ENCODE results near the gene ENTHD1.
"Not testable (repeated sequence)": the region's sequence is repeated elsewhere in the genome, so short reads cannot be mapped to it uniquely, and the experiment has no call there.

The ENTHD1 gene

DNA sequence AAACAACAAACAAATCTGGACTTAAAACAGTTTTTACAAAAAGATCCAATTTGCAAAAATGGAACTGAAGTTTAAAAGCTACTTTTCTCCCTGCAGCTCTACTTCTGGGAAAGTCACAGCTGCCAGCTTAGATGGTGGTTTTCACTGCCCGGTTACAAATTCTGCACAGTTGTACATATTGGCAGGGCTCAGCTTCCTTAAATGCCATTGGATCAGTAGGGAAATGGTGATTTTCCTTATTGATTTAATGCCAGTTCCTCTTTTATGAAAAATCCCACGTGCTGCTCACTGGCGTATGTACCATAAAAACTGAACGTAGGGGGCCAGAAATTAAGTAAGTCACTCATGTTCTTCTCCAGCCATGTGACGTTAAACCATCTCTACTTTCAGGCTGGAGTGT lies 30.1 kb upstream of the ENTHD1 start:
- no peak for DNase-seq

DNA sequence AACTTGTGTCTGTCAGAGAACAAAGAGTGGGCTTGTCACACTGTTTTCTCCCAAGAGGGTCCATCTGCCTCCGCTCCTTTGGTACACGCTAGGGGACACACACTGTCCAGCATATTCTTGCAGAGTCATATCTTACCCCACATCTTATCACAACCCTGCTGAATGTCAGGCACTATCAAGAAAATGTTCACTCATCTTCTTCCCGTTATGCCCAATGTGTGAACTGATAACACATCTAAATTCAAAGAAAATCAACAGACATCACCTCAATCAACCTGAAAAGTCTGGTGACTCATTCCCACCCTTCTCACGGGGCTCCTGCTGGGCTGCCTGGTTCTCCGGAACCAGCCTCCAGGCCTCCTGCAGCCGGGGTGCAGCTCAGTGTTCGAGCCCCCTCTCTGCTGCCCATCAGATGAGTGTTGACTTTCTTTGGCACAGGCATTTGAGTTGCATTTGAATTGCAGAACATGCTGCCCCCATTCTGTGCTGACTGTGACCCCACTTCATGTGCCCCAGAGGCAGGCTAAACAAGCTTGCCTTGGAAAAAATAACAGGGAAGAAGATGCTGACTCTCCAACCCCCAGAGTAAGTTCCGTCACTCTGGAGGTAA lies 26.7 kb upstream of the ENTHD1 start:
- no peak for DNase-seq

GRCh38 chr22:39917776-39918495 lies 24.4 kb upstream of the ENTHD1 start:
- no peak for DNase-seq

GRCh38 chr22:39917197-39917643 lies 23.7 kb upstream of the ENTHD1 start:
- no peak for DNase-seq

GRCh38 chr22:39916496-39916895 lies 22.9 kb upstream of the ENTHD1 start:
- DNase-seq, result no peak

- DNase-seq, result no peak
Observed at GRCh38 chr22:39915295-39915726, 21.8 kb upstream of the ENTHD1 start.

DNA sequence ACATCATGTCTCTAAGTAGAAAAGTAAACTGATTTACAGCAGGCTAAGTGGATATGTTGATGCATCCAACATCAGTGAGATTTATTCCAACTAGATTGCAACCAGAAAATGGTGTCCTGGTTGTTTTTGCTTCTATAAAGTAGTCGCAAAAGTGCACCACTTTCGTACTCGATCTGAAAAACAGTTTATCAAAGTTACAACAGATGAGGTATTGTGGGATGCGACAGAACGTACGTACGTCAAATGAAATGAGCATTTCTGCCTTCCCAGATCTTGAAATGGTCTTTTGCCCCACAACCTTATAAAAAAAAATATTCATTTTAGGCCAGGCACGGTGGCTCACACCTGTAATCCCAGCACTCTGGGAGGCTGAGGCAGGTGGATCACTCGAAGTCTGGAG lies 21.0 kb upstream of the ENTHD1 start:
- no peak for DNase-seq

DNA sequence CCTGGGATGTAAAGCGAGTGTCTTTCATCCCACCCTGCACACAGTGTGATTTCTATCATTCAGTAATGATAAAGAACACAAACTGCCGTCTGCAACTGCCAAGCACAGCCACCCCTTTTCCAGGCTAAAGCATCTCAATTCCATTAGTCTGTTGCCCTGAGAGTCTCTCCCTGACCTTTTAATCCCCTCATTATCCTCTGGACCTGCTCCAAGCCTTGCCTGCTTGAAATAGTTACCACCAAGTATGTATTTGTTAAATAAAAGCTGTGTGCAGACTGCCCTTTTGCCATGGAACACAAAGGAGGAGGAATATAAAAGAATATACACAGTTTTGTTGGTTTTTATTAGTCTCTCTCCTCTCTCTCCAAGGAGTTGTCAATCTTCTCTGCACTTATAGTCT lies 20.3 kb upstream of the ENTHD1 start:
- no peak for DNase-seq

GRCh38 chr22:39913321-39913720 lies 19.8 kb upstream of the ENTHD1 start:
- no peak for DNase-seq

DNA sequence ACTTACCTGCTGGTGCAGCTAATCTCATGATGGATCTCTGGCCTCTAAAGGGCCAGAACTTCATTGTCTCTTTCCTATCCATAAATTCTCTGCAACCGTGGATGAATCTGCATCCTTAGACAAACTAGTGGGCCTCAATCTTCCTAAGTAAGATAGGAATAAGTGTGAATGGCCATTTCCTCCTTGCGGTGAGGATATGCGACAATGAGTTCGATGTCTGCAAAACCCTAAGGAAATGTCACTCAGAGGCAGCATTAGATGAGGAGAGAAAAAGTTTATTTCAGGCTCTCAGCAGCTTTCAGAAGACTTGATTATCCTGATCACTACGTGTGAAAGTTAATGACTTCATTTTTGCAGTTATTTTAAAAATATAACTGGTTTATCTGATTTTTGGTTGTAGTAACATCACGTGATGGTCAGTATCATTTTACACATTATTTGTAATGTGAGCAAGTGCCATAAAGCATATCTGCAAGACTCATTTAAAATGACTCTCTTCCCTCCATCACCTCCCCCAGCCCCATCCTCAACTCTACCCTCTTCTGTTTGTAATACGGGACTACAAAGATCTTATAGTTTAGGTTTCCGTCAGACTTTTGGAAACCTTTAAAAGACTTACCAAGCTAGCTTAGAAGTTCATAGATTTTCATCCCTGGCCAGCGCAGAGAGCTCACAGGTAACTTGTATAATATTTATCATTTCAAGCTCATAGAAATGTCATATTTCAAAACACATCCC lies 17.5 kb upstream of the ENTHD1 start:
- DNase-seq, result no peak

DNA sequence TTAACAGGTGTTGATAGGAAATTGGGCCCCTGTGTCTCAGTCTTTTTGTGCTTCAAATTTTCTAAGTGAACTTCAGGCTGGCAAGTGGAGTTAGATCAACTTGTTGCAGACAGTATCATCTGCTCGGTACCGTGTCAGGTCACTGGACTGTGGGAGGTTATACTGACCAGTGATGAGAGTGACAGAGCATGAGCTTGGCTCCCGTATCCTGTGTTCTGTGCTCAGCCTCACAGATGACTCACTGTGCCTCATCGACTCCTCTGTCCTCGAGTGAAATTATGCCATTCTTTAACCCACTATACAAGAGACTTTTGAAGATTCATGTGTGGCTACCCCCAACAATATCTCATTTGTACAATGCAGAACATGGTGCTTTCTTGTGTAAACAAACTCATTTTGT lies 15.2 kb upstream of the ENTHD1 start:
- DNase-seq, result no peak

DNA sequence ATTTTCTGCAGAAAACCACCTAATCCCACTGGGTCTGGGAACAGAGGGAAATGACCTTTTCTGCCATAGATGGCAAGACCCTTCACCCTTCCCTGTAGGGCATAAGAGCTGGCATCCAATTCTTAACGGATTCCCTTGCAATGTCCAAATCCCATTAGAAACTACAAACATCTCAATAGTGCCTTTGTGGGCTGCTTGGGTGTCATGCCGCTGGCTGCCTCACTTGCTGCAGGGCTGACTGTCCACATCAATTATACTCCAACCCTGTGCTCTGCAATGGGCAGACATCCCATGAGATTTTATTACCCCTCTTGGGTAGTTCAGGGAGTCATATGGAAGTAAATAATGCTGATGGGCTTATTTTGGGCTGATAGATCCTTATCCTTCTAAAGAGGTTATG lies 14.6 kb upstream of the ENTHD1 start:
- DNase-seq, result no peak

DNA sequence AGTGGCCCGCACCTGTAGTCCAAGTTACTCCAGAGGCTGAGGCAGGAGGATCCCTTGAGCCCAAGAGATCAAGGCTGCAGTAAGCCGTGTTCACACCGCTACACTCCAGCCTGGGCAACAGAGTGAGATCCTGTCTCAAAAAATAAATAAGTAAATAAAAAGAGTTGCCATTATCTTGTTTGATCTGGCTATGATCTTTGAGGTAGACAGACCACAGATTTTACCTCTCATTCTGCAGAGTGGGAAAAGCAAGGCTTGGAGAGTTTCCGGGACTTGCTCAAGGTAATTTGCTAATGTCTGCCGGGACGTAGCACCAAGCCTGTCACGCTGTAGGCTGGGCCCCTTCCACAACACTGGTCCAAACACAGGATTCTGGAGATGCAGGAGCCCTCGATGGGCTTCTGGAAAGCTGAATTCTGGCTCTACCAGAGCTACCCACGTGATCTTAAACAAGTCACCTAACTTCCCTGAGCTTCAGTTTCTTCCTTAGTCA lies 14.1 kb upstream of the ENTHD1 start:
- DNase-seq, result no peak

DNA sequence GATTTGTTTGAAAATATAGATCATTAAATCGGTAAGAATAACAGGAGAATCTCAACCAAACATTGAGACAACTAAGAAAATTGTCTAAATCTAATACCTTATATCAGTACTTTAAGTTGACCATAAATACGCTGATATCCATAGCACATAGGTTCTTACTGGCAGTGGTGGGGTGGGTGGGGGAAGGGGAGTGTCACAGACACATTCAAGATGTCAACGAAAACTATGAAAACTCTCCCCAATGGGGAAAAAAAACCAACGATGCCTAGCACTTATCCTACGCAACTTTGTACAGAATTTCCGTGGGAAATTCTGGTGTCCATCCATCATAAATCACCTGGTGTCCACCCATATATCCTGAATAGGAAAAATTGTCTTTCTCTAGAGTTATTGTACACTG lies 13.5 kb upstream of the ENTHD1 start:
- DNase-seq, result no peak

GRCh38 chr22:39906207-39906606 lies 12.6 kb upstream of the ENTHD1 start:
- no peak for DNase-seq

GRCh38 chr22:39905687-39906086 lies 12.1 kb upstream of the ENTHD1 start:
- DNase-seq, result no peak

- DNase-seq, result no peak
Observed at GRCh38 chr22:39904862-39905261, 11.3 kb upstream of the ENTHD1 start.

- DNase-seq, result not testable (repeated sequence)
Observed at GRCh38 chr22:39904024-39904423, 10.5 kb upstream of the ENTHD1 start.

DNA sequence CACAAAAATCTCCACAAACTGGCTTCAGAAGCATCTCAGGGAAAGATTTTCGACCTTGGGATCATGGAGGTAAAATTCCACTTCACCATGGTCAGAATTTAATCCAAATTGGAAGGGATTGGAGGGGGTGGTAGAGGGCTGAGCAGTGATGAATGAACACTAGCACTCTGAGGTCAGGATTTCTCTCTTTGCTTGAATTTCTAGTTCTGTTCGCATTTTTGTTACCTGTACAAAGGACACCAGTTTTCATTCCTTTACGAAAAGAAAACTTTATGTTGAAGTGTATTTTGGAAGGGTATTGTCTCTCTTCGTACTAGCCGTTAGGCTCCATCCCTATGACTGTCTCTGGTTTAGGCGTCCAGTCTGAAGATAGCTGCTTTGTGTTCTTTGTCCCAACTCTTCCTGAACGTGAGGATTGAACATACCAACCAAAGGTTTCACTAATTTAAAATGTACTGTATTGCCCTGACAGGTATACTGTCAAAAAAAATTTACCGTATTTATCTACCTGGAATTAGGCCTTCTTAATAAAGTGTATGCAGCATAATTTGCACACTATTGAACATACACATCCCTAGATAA lies 8.1 kb upstream of the ENTHD1 start:
- no peak for DNase-seq

- DNase-seq, result no peak
Observed at GRCh38 chr22:39900306-39901227, 7.0 kb upstream of the ENTHD1 start, which contains the start of gene GRAP2. GRAP2 (plus strand) TSS chr22:39901084; CDS start chr22:39947107, 46,023 bp downstream.

- DNase-seq, result no peak
Observed at GRCh38 chr22:39898997-39899396, 5.4 kb upstream of the ENTHD1 start.

- no peak for DNase-seq
Observed at GRCh38 chr22:39897841-39898240, 4.3 kb upstream of the ENTHD1 start.

Measured in SW 1271 (cell line).